Activated CD4-positive, alpha-beta T cell treated with anti-CD3 and anti-CD28 coated beads, Interleukin-2, amount 50 U/mL, for 1 hour (primary cell): ENCODE data around the gene SCNN1B.

Experiments used
- DNase-seq: peaks from one replicate; pipeline ENCODE4 v3.0.0-alpha.2; 2020

SCNN1B gene

GRCh38 chr16:23408242-23408822 lies 106.2 kb downstream of the SCNN1B start:
- DNase-seq = no peak

- DNase-seq = no peak
Measured at GRCh38 chr16:23408823-23409298, 106.8 kb downstream of the SCNN1B start.

- DNase-seq = no peak
Measured at GRCh38 chr16:23409522-23409921, 107.4 kb downstream of the SCNN1B start.

- DNase-seq = no peak
Measured at GRCh38 chr16:23410176-23410575, 108.1 kb downstream of the SCNN1B start.

- DNase-seq = no peak
Measured at GRCh38 chr16:23414731-23415130, 112.6 kb downstream of the SCNN1B start.

- DNase-seq = no peak
Measured at GRCh38 chr16:23416816-23417215, 114.7 kb downstream of the SCNN1B start.

- no peak for DNase-seq
Measured at GRCh38 chr16:23420011-23420410, 117.9 kb downstream of the SCNN1B start.

- no peak for DNase-seq
Measured at GRCh38 chr16:23423496-23424049, 121.5 kb downstream of the SCNN1B start.

- no peak for DNase-seq
Measured at GRCh38 chr16:23424292-23424958, 122.3 kb downstream of the SCNN1B start.

GRCh38 chr16:23428351-23428750 lies 126.2 kb downstream of the SCNN1B start:
- no peak for DNase-seq
